Measurements from ENCODE around the gene PGA5.

Gene PGA5

DNA sequence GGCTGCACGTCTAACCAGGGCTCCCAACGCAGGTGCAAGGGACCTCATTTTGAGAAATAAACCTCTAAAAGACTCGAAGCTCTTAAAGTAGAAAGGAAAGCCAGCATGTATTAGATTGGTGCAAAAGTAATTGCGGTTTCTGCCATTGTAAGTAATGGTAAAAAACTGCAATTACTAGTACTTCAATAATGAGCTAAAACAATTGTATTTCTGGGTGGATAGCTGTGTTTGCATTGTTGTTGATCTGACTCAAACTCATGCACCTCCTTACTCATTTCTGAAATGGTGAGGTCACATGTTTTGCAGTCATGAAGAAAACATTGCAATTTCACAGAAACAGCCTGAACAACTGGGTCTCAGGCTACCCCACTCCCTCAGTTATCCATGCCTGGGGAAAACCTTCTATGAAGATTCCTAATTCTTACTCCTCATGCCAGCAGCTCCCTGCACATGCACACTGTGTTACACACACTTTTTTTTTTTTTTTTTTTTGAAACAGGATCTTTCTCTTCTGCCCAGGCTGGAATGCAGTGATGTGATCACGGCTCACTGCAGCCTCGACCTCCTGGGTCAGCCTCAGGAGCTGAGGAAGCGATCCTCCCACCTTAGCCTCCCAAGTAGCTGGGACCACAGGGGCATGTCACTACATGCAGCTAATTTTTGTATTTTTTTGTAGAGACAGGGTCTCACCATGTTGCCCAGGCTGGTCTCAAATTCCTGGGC is 29.5 kb downstream of the PGA5 start:
- FAIRE-seq: no peak

- no peak for FAIRE-seq
Measured at GRCh38 chr11:61272731-61273130, 31.8 kb downstream of the PGA5 start.

DNA sequence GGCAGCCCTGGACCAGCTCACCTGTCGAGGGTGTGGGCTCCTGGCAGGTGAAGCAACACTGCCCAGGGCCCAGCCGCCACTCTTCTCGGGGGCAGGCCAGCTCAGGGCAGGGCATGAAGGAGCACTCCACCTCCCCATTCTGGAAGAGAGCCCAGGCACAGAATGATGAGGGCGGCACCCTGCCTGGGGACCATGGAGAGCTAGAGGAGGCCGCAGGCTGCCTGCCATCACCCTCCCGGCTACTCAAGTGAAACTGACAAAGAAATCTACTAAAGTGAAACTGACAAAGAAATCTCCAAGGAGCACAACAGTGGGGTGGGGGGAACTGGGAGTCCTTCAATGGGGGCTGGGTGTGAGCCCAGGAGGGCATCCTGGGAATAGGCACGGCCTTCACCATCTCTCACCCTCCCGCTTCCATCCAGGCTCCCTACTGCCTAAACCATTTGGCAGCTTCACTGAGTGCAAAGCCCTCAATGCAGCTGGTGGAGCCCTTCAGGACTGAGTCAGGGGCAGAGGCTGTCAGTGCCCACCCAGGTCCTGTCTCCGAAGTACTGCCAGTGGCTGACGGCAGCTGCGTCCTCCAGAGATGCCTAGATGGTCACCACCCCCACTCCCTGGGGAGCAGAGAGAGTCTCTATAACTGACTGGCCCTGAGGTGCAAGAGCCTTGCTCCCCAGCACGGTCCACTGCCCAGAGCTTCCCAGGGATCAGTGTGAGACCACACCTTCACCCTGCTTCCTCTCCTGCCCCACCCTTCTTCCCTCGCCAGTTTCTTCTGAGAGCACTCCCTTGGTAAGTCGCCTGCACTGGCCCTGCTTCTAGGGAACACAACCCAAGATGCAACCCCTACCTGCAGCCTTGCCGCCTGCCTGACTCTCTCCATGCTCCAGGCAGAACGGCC is 32.5 kb downstream of the PGA5 start:
- FAIRE-seq: no peak

GRCh38 chr11:61274084-61274483 is 33.1 kb downstream of the PGA5 start:
- no peak for FAIRE-seq

GRCh38 chr11:61275191-61275590 is 34.2 kb downstream of the PGA5 start:
- FAIRE-seq: no peak

GRCh38 chr11:61277186-61278000 is 36.4 kb downstream of the PGA5 start:
- no peak for FAIRE-seq

DNA sequence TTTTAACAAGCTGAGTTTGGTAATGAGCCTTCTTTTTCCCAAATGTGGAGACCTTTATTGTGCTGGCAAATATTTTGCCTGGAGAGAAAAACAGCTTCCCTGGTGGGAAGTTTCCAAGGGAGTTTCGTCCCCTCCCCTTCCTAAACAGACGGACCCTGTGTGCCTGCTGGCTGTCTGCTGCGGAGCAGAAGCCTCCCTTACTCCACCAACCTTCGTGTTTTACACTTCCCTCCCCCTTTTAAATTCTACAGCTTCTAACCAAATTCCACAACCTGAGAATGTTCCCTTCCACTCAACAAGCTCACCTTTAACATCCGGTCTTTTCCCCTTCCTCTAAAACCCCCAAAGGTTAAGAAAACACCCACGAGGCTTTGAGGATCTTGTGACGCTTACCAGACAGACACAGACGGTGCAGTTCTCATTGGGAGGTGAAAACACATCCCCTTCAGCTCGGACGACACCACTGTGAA is 37.1 kb downstream of the PGA5 start:
- FAIRE-seq: no peak

DNA sequence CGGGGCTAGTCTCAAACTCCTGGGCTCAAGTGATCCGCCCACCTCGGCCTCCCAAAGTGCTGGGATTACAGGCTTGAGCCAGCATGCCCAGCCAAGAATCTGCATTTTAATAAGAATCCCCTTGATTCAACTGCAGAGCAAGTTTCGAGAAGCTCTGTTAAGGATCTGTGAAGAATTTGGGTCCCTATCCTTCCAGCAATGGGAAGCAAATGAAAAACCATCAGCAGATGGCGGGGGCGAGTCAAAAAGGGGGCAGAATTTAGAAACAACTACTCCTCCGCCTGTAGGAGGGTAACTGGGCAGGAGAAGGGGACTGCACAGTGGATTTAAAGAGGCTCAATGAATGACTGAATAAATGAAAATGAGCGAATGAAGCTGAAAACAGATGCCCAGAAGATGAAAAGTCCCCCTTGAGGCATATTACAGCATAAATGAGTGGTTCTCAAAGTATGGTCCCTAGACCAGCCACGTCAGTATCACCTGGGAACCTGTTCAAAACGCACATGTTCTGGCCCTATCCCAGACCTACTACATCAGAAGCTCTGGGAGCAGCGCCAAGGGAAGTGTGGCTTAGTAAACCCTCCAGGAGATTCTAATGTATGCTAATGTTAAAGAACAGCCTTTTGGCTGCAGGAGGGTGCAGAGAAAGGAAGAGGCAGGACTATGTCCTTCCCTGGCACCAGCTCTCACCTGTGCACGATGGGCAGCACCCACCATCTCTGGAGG is 39.1 kb downstream of the PGA5 start:
- no peak for FAIRE-seq

GRCh38 chr11:61280883-61281580 is 40.1 kb downstream of the PGA5 start:
- FAIRE-seq: no peak

- FAIRE-seq: no peak
Measured at GRCh38 chr11:61281581-61282250, 40.7 kb downstream of the PGA5 start.

GRCh38 chr11:61283613-61284012 is 42.6 kb downstream of the PGA5 start:
- FAIRE-seq: no peak

DNA sequence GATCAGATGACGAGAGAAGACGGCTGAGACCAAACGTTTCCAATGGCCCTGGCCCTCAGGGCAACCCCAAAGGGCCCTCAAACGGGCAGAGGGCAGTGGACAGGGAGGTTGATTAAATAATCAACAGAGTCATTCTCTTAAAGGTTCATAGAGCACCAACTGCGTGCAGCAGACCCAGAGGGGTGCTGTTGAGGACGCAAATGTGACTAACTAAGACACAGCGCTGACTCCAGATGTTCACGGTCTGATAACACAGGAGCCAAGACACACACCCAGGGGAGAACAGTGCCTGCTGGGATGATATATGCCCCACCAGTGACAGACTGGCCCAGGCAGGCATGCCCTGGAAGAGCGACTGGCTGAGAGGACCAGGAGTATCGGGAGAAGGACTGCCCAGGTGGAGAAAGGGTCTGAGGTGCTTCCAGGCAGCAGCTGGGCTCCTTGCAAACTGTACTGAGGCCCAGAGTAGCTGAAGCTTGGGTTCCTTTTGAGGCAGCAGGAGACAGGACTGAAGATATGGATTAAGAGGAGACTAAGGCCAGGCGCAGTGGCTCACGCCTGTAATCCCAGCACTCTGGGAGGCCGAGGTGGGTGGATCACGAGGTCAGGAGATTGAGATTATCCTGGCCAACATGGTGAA is 46.5 kb downstream of the PGA5 start:
- no peak for FAIRE-seq

- no peak for FAIRE-seq
Measured at GRCh38 chr11:61290905-61291690, 50.1 kb downstream of the PGA5 start.

DNA sequence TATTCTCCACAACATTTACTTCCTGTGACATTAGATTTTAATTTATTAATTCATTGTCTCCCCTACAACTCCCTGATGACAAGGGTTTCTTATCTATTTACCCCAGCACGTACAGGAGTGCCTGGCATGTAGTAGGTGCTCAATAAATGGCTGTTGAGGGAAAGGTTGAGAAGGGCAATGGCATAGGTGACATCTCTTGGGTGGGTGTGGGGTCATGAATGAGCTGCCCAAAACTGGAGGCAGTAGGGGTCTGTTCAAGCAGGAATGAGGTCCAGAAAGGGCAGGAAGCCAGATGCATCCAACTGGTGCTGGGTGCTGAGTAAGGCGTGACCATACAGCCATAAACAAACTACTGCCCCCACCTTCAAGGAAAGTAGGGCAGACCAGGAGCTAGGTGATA is 51.4 kb downstream of the PGA5 start:
- no peak for FAIRE-seq

GRCh38 chr11:61293867-61294716 is 53.1 kb downstream of the PGA5 start:
- FAIRE-seq: no peak

- no peak for FAIRE-seq
Measured at GRCh38 chr11:61294717-61295595, 54.0 kb downstream of the PGA5 start, which contains the start of gene VWCE. Gene VWCE (minus strand): TSS chr11:61295316. CDS start chr11:61295037, 279 bp downstream.

- no peak for FAIRE-seq
Measured at GRCh38 chr11:61295596-61295926, 54.6 kb downstream of the PGA5 start.

DNA sequence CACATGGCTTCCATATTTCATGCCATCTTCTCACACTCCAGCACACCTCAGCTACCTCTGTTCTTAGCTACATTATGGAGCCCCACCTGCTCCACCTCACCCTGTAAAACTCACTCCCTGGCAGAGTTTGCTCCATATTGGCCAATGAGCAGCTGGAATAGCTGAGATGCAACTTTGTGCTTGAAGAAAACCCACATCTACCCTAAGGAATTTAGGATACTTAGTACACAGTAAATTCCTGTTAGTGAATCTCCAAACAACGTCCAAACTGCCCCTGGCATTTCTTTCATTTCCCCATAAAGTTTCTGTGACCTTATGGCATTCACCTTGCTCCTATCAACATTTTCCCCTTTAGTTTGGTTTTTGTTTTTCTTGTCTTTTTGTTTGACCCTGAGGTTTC is 56.4 kb downstream of the PGA5 start:
- no peak for FAIRE-seq

Data from islet of Langerhans (tissue), 1 donor.